OCI-LY1 (cell line): ENCODE data around the gene COL9A3.
A peak's percentile ranks its signal among the peaks of the same experiment; 100 is the strongest.

Experiments
- H2AFZ ChIP-seq: fragments of 200-600 bp; sonication (generic), shearing (Covaris generic); 2 replicates; pipeline ENCODE4 v1.6.0; 2014; ENCODE audit warnings: antibody characterized with exemption, mild to moderate bottlenecking, low read length
- H3F3A ChIP-seq: fragments of 200-600 bp; sonication (generic), shearing (Covaris generic); 2 replicates; pipeline ENCODE4 v1.6.0; 2014; ENCODE audit warnings: mild to moderate bottlenecking, antibody characterized with exemption, low read length, moderate library complexity; ENCODE audit not compliant: insufficient read depth
- H3K27ac ChIP-seq: fragments of 200-600 bp; sonication (generic); 2 replicates; pipeline ENCODE4 v1.5.1; 2014; ENCODE audit warnings: low read length, mixed run types, mild to moderate bottlenecking, low read depth; ENCODE audit not compliant: poor library complexity, severe bottlenecking
- H3K27me3 ChIP-seq: fragments of 200-600 bp; sonication (generic); 2 replicates; pipeline ENCODE4 v1.6.0; 2014; ENCODE audit warnings: antibody characterized with exemption, mild to moderate bottlenecking, low read length, moderate library complexity; ENCODE audit not compliant: insufficient read depth
- H3K36me3 ChIP-seq: fragments of 200-600 bp; sonication (generic); 2 replicates; pipeline ENCODE4 v1.6.1; 2014; ENCODE audit warnings: mild to moderate bottlenecking, antibody characterized with exemption, low read length, moderate library complexity, mixed read lengths; ENCODE audit not compliant: insufficient read depth
- H3K4me1 ChIP-seq: fragments of 200-600 bp; sonication (generic); 2 replicates; pipeline ENCODE4 v1.5.1; 2014; ENCODE audit warnings: mild to moderate bottlenecking, low read length, moderate library complexity; ENCODE audit not compliant: insufficient read depth, severe bottlenecking
- H3K4me2 ChIP-seq: fragments of 200-600 bp; sonication (generic), shearing (Covaris generic); 2 replicates; pipeline ENCODE4 v1.6.1; 2014; ENCODE audit warnings: low read length
- H3K4me3 ChIP-seq: fragments of 200-600 bp; sonication (generic); 2 replicates; pipeline ENCODE4 v1.5.1; 2014; ENCODE audit warnings: low read length, low read depth, mild to moderate bottlenecking, mixed read lengths; ENCODE audit not compliant: poor library complexity, severe bottlenecking
- H3K79me2 ChIP-seq: fragments of 200-600 bp; shearing (Covaris generic); 2 replicates; pipeline ENCODE4 v1.6.1; 2016; ENCODE audit warnings: mixed run types, low read length, mixed read lengths; ENCODE audit not compliant: insufficient read depth
- H3K9ac ChIP-seq: fragments of 200-600 bp; sonication (generic), shearing (Covaris generic); 2 replicates; pipeline ENCODE4 v1.6.1; 2014; ENCODE audit warnings: mild to moderate bottlenecking, low read length, mixed read lengths
- H3K9me2 ChIP-seq: fragments of 200-600 bp; sonication (generic), shearing (Covaris generic); 2 replicates; pipeline ENCODE4 v1.6.1; 2014; ENCODE audit warnings: low read depth, mild to moderate bottlenecking, low read length, mixed read lengths
- H3K9me3 ChIP-seq: fragments of 200-600 bp; shearing (Covaris generic); 2 replicates; pipeline ENCODE4 v1.6.1; 2014; ENCODE audit warnings: low read length, mixed read lengths
- H4K20me1 ChIP-seq: fragments of 200-600 bp; sonication (generic), shearing (Covaris generic); 2 replicates; pipeline ENCODE4 v1.6.0; 2016; ENCODE audit warnings: mild to moderate bottlenecking, low read length; ENCODE audit not compliant: insufficient read depth
- CTCF ChIP-seq: fragments of 200-600 bp; sonication (generic), shearing (Covaris generic); IDR thresholded peaks from 2 replicates; pipeline ENCODE4 v1.5.1; 2017; ENCODE audit warnings: mild to moderate bottlenecking, antibody characterized with exemption, low read length, moderate library complexity, mixed read lengths
- EZH2 ChIP-seq: fragments of 200-600 bp; sonication (generic), shearing (Covaris generic); IDR thresholded peaks from 2 replicates; pipeline ENCODE4 v1.8.0; 2017; ENCODE audit warnings: borderline replicate concordance, mixed run types, mild to moderate bottlenecking, antibody characterized with exemption, low read length, moderate library complexity, mixed read lengths

COL9A3 gene

GRCh38 chr20:62791301-62792181 lies 25.3 kb upstream of the COL9A3 start:
- Histone ChIP-seq H3K4me3 (no peak overlapping the region), H3K4me2 (no peak overlapping the region)

GRCh38 chr20:62792182-62792939 lies 24.5 kb upstream of the COL9A3 start:
- H3F3A ChIP-seq, result no peaks in the 10 kb centered on the region
- H4K20me1 ChIP-seq, result no peaks in the 10 kb centered on the region
- H3K4me1 ChIP-seq, result peaks cover 29% of the 10 kb centered on the region
- H3K9me2 ChIP-seq, result no peaks in the 10 kb centered on the region
- no peak overlapping the region for H3K4me2 ChIP-seq
- no peak overlapping the region for H2AFZ ChIP-seq
- no peak overlapping the region for H3K9ac ChIP-seq
- H3K27me3 ChIP-seq, result 0 out of 2 replicates have a peak, but pooled peaks cover 8% of the 10 kb centered on the region
- no peak for TF ChIP-seq EZH2
- no peak for TF ChIP-seq CTCF
- H3K4me3 ChIP-seq, result no peak overlapping the region
- H3K79me2 ChIP-seq, result no peaks in the 10 kb centered on the region
- no peaks in the 10 kb centered on the region for H3K9me3 ChIP-seq
- no peak overlapping the region for H3K27ac ChIP-seq
- H3K36me3 ChIP-seq, result no peaks in the 10 kb centered on the region

More at GRCh38 chr20:62791301-62792181, 25.3 kb upstream of the COL9A3 start:
- H3K27me3 ChIP-seq, result 0 out of 2 replicates have a peak, but pooled peaks cover 8% of the 10 kb centered on the region
- H3K9me3 ChIP-seq, result no peaks in the 10 kb centered on the region
- H3K27ac ChIP-seq, result no peak overlapping the region
- no peak overlapping the region for H3K9ac ChIP-seq
- no peaks in the 10 kb centered on the region for H3F3A ChIP-seq
- H3K79me2 ChIP-seq, result no peaks in the 10 kb centered on the region
- H2AFZ ChIP-seq, result no peak overlapping the region
- H4K20me1 ChIP-seq, result no peaks in the 10 kb centered on the region
- TF ChIP-seq EZH2, result no peak
- peak; percentile 98 for TF ChIP-seq CTCF
- H3K36me3 ChIP-seq, result no peaks in the 10 kb centered on the region
- no peaks in the 10 kb centered on the region for H3K9me2 ChIP-seq
- H3K4me1 ChIP-seq, result peaks cover 24% of the 10 kb centered on the region

- Histone ChIP-seq H3K79me2 (no peaks in the 10 kb centered on the region), H3K27me3 (0 out of 2 replicates have a peak, but pooled peaks cover 8% of the 10 kb centered on the region), H3K36me3 (peaks cover under 1% of the 10 kb centered on the region; the same call in 1 of the 2 replicates), H3K4me3 (peak overlapping the region; percentile 53), H3K4me1 (peaks cover 31% of the 10 kb centered on the region), H3K9ac (no peak overlapping the region), H2AFZ (no peak overlapping the region), H3K27ac (no peak overlapping the region), H4K20me1 (no peaks in the 10 kb centered on the region), H3K4me2 (peak overlapping the region; percentile 77; the same call in 1 of the 2 replicates), H3K9me2 (no peaks in the 10 kb centered on the region), H3K9me3 (no peaks in the 10 kb centered on the region), H3F3A (no peaks in the 10 kb centered on the region)
- TF ChIP-seq EZH2 (no peak), CTCF (no peak)
Observed at GRCh38 chr20:62792940-62793756, 23.7 kb upstream of the COL9A3 start.
